ENCODE results near the gene FOXO3.
A peak's percentile ranks its signal among the peaks of the same experiment; 100 is the strongest.

DNA sequence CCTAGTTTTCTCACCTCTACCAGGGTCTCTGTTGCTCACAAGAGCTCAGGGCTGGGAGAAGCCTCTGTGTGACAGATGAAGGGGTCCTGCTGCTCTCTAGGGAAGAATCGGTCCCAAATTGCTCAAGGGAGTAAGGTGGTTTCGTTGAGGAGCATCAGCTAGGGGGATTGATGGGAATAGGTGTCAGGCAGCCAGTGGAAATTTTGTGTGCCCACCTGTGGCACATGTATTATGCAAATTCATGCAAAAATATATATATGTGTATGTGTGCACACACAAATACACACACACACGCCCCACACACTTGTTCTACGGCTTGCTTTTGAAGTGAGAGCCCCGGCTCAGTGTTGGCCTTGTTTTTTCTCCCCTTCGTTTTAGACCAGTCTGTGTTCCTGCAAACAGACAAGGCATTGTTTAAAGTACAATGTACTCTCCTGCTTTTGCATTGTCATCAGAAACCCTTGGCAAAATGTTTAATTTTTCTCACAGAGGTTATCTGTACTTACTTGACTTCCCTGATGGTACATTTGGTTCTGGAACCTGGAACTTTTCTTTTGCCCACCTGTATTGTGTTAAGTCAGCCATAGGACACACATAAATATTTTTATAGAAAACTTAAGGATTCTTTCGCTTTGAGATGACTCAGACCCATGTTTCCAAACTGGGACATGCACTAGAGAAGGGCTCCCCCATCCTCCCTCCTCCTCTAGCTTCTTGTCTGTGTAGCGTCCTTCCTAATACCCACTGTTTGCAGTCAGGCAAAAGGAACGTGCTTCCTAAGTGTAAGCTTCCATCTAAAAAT lies 26.7 kb downstream of the FOXO3 start:
- TF ChIP-seq POLR2AphosphoS5 (IDR thresholded peaks at IDR 0.05) (peak; percentile 46), CTCF (IDR thresholded peaks at IDR 0.05) (no peak), POLR2A (IDR thresholded peaks at IDR 0.05) (no peak)

All from prostate gland (tissue), 2 donors.